GM23248 (cell line): ENCODE results near the gene BMPR1B.
"Not testable (repeated sequence)": the region's sequence is repeated elsewhere in the genome, so short reads cannot be mapped to it uniquely, and the experiment has no call there.

Experiments
- EZH2 ChIP-seq: fragments of 200-600 bp; sonication (generic); IDR thresholded peaks from 2 replicates; pipeline ENCODE4 v1.6.1; 2018; ENCODE audit warnings: antibody characterized with exemption, mild to moderate bottlenecking; ENCODE audit not compliant: insufficient read depth, poor library complexity, severe bottlenecking
- EZH2phosphoT487 ChIP-seq: fragments of 200-600 bp; sonication (generic); IDR thresholded peaks from 2 replicates; pipeline ENCODE4 v1.6.1; 2018; ENCODE audit warnings: antibody characterized with exemption, moderate library complexity, mild to moderate bottlenecking, low read depth; ENCODE audit not compliant: insufficient read depth

DNA sequence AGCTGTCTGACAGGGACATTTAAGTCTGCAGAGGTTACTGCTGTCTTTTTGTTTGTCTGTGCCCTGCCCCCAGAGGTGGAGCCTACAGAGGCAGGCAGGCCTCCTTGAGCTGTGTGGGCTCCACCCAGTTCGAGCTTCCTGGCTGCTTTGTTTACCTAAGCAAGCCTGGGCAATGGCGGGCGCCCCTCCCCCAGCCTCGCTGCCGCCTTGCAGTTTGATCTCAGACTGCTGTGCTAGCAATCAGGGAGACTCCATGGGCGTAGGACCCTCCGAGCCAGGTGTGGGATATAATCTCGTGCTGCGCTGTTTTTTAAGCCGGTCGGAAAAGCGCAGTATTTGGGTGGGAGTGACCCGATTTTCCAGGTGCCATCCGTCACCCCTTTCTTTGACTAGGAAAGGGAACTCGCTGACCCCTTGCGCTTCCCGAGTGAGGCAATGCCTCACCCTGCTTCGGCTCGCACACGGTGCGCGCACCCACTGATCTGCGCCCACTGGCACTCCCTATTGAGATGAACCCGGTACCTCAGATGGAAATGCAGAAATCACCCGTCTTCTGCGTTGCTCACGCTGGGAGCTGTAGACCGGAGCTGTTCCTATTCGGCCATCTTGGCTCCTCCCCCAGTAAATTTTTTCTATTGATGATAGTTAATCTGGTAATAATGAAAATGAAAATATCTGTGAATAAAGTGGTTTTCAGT, 83.6 kb downstream of the BMPR1B start:
- not testable (repeated sequence) for TF ChIP-seq EZH2, EZH2phosphoT487
